C4-2B (cell line): ENCODE data around the gene TRPC4AP.

ENCODE experiments used
- H3K27ac ChIP-seq: fragments of 450-650 bp; 2 replicates; pipeline ENCODE4 v1.5.1; 2017
- CTCF ChIP-seq: fragments of 450-650 bp; conservative IDR thresholded peaks from 2 replicates; pipeline ENCODE4 v1.5.1; 2017; ENCODE audit warnings: mild to moderate bottlenecking
- ZFX ChIP-seq: fragments of 450-650 bp; IDR thresholded peaks from 2 replicates; pipeline ENCODE4 v1.6.1; 2017

TRPC4AP gene

GRCh38 chr20:35034145-35034544, 58.5 kb downstream of the TRPC4AP start:
- no peak overlapping the region for H3K27ac ChIP-seq
- TF ChIP-seq CTCF (no peak), ZFX (no peak)

GRCh38 chr20:35030136-35030535, 62.5 kb downstream of the TRPC4AP start:
- H3K27ac ChIP-seq, result no peak overlapping the region
- TF ChIP-seq CTCF (no peak), ZFX (no peak)

- TF ChIP-seq ZFX (no peak), CTCF (no peak)
- no peak overlapping the region for H3K27ac ChIP-seq
Measured at GRCh38 chr20:35027301-35027700, 65.3 kb downstream of the TRPC4AP start.

- TF ChIP-seq ZFX (no peak), CTCF (no peak)
- H3K27ac ChIP-seq, result no peak overlapping the region
Measured at GRCh38 chr20:35025116-35025515, 67.5 kb downstream of the TRPC4AP start.

- TF ChIP-seq ZFX (no peak), CTCF (no peak)
- no peak overlapping the region for H3K27ac ChIP-seq
Measured at GRCh38 chr20:35023624-35024023, 69.0 kb downstream of the TRPC4AP start.

GRCh38 chr20:35021831-35022230, 70.8 kb downstream of the TRPC4AP start:
- H3K27ac ChIP-seq, result no peak overlapping the region
- TF ChIP-seq ZFX (no peak), CTCF (no peak)

- TF ChIP-seq ZFX, result no peak
- no peak for TF ChIP-seq CTCF
- no peak overlapping the region for H3K27ac ChIP-seq
Measured at GRCh38 chr20:35021063-35021462, 71.5 kb downstream of the TRPC4AP start.
